KBM-7 (cell line): ENCODE data around the gene CAST.

Experiments used
- DNase-seq: peaks from one replicate; pipeline ENCODE4 v3.0.0-alpha.2; 2015
- in situ Hi-C: fragments of 300-500 bp; cut with MboI; formaldehyde crosslinking; loops from 2 replicates; pipeline ENCODE4 v1.14.3; 2020; ENCODE audit warnings: low sequenced_read_pairs, low pct_unique_long_range_greater_than_20kb, mixed read lengths

Gene CAST

DNA sequence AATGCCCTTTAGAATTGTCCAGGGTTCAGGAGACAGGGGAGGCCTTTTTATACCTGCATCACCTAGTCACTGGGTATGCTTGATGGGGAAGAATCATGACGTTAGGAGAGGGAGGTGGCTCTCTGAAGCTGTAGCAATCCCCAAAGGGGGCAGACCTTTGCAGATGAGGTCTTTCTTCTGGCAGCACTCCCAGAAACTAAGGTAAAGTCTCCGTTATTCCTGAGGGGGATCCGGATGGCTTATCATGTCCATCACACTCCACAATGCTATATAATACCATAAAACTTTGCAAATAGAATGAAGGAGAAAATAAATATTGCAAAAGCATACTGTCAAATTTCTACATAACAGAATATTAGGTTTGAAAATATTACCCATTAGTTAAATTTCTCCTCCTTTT, 21.5 kb upstream of the CAST start:
- DNase-seq, result no peak
- in situ Hi-C loops, result no loop called here

DNA sequence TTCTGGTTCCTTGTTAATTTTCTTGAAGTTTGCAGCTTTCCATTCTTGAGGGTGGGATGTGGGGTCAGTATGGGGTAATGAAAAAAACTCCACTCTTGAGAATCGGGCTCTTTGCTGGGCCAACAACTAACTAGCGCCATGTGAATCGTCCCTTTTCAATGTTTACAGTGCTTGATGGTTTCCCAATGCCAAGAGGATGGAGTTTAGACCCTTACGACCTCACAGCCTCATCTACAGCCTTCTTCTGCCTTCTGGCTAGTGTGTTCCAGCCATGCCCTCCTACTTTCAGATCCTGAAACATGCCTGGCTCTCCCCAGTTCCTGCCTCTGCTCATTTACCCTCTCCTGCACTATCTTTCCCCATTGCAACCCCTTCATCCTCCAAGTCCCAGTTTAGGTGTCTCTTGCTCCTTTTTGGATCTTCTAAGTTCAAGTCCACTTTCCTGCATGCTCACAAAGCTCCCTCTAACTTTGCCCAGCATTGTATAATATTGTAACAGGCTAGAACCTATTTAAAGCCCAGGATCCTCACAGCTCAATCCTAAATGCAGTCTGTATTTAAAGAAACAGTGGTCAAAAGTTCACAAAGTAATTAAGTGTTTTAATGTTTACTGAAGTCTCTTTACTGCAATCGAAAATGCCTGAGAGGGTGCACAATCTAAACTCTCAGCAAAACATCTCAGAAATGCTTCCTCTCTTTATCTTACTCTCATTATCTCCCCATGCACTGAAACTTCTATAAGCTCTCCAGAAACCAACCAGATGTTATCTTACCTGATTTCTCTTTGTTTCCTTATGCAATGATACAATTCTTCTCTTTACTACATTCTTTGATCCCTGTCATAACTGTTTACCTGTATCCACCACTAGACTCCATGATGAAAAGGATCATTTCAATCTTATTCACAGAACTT, 20.6 kb upstream of the CAST start:
- in situ Hi-C loops, result no loop called here
- no peak for DNase-seq

GRCh38 chr5:96642281-96642640, 19.9 kb upstream of the CAST start:
- no peak for DNase-seq
- in situ Hi-C loops, result no loop called here

- DNase-seq, result no peak
- in situ Hi-C loops, result no loop called here
These were observed 17.1 kb upstream of the CAST start for GRCh38 chr5:96645091-96645490.

DNA sequence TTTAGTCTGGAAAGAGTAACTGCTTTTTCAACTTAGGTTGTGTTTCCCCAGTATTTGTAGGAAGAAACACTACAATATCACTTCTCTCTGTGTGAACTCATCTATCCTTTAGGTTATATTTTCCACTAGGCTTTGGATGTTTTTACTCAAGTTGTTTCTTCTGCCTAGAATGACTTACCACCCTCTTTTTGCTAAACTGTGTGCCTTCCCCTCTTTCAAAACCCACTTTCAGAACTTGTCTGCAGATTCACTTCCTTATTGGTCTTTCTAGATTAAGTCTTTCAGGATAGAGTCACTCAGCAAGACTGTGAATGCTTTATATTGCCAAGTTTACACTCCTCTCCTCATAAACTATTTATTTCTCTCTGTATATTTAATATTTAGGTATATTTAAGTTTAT, 14.2 kb upstream of the CAST start:
- in situ Hi-C loops, result no loop called here
- no peak for DNase-seq

- in situ Hi-C loops, result no loop called here
These were observed 13.6 kb upstream of the CAST start for GRCh38 chr5:96648593-96648992.

GRCh38 chr5:96649251-96649662, 12.9 kb upstream of the CAST start:
- in situ Hi-C loops, result no loop called here
- DNase-seq, result no peak

More at GRCh38 chr5:96648593-96648992, 13.6 kb upstream of the CAST start:
- DNase-seq, result no peak

DNA sequence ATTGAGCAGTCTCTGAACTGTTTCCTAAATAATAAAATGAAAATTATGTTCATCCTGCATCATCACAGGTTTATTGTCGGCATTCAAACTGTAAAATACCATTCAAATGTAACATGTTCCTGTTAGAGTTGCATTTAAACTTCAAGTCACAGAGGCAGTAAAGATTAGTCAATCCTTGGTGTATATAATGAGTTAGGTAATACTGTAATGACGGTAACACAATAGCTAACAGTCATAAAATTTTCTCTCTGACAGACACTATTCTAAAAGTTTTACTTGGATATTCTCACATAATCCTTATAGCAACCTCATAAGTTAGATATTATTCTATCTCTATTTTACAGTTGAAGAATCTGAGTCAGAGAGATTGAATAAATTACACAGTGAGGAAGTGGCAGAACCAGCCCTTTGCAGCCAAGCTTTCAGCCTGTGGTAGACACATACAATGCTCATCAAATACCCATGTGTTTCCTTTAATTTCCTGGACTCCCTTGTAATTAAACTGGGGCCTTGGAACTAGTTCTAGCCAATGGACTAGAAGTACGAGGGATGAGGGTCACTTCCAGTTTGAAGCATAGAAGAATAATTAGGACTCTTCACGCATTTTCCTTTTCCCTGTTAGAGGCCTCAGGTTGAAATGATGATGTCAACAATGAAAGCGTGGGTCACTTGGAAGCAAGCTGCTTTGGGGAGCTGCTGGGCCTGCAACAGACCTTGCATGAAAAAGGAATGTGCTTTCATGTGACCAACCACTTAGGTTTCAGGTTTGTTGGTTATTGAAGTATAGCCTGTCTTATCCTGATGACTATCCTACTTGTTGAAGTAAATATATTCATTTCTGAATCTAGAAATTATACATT, 12.3 kb upstream of the CAST start:
- in situ Hi-C loops, result no loop called here
- no peak for DNase-seq

GRCh38 chr5:96651047-96651446, 11.1 kb upstream of the CAST start:
- in situ Hi-C loops, result no loop called here
- no peak for DNase-seq

GRCh38 chr5:96651948-96652753, 10.0 kb upstream of the CAST start:
- DNase-seq, result no peak
- in situ Hi-C loops, result no loop called here

DNA sequence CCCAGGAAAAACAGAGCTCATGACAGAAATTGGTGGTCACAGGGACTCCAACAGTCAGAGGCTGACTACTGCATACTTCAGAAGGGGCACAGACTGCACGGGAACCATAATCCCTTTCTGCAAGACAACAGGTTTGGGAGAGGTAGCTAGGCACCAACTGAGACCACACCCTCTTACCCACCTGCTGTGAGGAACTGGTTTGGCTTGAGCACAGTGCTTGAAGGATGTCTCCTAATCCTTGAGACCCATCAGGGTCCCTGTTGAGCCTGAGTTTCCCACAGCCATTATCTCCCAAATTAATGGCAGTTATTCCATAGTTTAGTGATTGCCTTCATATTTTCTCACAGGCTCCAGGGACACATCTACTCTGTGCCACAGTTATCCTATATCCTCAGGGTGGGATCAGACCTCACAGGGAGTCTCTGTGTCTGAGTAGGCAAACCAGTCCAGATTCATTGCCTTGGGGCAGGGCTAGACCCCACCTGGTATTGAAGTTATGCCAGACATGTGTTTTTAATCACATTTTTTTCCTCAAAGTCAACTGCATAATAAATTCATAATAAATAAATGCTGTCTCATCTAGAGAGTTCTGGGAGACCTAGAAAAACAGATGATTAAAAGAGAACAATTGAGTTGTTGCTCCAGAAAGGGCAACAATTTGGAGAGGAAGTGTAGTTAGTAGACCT, 9.3 kb upstream of the CAST start:
- in situ Hi-C loops, result no loop called here
- no peak for DNase-seq

DNA sequence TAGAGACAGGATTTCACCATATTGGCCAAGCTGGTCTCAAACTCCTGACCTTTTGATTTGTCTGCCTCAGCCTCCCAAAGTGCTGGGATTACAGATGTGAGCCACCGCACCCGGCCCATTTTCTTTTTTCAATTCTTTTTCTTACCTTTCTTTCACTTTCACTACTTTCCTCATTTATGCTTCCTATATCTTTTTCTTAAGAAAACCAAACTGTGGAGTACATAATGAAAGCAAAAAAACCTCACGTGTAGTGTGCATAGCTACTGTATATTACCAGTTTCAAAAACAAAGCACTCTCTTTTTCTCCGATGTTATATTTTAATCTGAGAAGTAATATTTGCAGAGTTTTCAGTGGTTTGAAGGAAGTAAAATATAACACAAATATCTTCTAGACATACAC, 8.0 kb upstream of the CAST start:
- in situ Hi-C loops, result no loop called here
- DNase-seq, result no peak

DNA sequence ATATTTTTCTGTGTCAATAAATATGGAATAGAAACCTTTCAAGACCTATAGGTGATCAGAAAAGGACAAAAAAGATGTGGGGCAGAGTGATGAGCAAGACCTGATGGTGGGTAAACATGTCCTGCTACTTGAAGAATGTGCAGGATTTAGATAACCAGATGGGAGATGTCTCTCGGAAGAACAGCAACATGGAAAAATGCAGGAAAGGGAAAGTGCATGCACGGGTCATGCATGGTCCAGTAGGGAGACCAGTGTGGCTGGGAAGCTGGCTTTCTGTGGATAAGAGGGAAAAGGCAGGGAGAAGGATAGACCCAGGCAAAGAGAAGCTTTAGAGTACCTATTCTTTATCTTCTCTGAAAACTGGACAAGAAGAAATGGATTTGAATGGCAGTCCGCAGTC, 7.1 kb upstream of the CAST start:
- DNase-seq, result no peak
- in situ Hi-C loops, result no loop called here

DNA sequence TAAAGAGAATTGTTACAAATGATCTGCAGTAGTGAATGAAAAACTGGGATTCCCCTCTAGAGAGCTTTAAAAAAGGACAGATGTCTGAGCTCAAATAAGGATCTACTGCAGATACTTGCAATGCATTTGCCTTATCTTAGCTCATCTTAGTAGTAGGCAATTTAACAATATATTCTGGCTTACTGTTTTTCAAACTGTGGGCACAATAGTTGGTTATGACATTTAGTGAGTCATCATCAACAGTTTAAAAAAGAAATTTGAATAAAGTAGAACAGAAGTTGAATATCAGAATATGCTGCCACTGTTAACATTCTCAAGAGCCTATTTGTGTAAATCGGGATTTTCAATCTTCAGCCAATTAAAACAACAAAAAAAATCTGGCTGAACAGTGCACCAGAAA, 6.7 kb upstream of the CAST start:
- in situ Hi-C loops, result no loop called here
- DNase-seq, result no peak

DNA sequence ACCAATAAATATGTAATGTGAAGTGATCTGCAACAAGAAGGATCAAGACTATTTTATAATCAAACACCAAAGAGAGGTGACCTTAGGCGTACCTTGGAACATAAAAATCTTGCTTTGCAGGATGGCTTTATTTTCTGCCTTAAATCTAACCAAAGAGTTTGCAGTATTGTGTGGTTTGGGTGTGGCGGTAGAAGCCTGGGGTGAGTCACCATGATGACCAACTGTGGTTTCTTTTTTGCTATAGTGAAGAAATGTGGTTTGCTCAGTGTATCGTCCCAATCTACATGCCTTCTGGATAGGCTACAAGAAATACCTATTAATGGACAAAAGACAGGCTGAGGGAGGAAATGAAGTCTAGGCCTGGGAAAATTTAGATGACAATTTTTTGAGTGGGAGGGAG, 5.1 kb upstream of the CAST start:
- DNase-seq, result peak; percentile 71
- in situ Hi-C loops, result no loop called here

DNA sequence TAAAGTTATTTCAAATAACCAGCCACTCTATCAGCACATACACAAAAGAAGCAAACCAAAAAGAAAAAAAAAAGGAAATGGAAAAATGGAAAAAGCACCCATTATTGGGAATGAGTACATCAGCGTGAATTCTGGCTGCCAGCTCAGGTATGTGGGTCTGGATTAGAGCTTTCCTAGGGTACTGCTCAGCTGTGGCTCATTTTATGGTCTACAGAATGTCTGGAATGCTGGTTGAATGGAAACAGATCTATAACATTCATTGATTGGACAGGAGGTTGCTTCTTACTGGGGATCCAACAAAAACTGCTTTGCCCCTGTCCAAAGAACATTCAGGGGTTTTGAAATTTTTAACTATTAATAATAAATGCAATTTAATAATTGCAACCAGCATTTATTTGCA, 3.9 kb upstream of the CAST start:
- no peak for DNase-seq
- in situ Hi-C loops, result no loop called here

DNA sequence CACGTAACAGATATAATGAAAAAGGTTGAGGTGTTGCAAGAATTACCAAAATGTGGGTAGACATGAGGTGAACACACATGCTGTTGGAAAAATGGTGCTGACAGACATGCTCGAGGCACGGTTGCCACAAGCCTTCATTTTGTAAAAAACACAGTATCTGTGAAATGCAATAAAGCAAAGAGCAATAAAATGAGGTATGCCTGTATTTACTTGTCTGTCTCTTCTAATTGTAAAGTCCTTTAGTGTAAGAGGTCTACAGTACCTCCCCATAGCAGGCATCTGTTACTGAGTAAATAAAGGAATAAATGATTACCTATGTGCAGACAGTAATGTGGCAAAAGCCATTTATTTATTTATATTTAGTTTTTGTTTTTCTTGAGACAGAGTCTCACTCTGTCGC, 3.0 kb upstream of the CAST start:
- DNase-seq, result no peak
- in situ Hi-C loops, result no loop called here

DNA sequence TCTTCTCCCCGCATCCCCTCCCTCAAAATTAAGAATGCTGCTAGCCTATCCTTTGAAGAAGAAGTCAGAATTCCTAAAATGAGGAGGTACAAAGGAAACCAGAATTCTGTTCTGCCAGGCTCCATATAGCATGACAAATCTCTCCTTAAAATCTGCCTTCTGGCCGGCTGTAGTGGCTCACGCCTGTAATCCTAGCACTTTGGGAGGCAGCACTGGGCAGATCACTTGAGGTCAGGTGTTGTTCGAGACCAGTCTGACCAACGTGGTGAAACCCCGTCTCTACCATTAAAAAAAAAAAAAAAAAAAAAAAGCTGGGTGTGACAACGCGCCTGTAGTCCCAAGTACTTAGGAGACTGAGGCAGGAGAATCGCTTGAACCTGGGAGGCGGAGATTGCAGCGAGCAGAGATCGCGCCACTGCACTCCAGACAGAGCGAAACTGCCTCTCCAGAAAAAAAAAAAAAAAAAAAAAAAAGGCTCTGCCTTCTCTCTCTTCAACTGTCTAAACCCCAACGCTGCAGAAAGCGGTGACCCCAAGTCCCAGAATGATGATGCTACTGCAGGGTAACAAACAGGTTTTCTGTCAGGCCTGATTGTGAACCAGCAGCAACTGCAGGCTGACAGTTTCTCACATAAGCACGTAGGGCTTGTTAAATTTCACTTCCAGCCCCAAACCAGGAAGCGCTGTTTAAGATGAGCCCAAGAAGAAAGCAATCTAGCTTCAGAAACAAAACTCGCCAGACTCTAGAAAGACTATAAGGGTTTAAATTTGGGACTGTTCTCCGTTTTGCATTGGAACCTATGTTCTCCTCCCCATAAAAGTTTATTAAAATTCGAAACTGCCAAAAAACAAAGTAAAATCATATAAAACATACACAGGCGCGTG, 963 bp upstream of the CAST start:
- in situ Hi-C loops, result no loop called here
- peak; percentile 81 for DNase-seq
